NCI-H748 (cell line): ENCODE results near the gene TMEM59.
A peak's percentile ranks its signal among the peaks of the same experiment; 100 is the strongest.
"Not testable (repeated sequence)": the region's sequence is repeated elsewhere in the genome, so short reads cannot be mapped to it uniquely, and the experiment has no call there.

Source experiments
- DNase-seq: peaks from one replicate; lab custom pipeline; 2025; ENCODE audit not compliant: unreplicated experiment; lab: John Stamatoyannopoulos, UW

TMEM59 gene, protein sequence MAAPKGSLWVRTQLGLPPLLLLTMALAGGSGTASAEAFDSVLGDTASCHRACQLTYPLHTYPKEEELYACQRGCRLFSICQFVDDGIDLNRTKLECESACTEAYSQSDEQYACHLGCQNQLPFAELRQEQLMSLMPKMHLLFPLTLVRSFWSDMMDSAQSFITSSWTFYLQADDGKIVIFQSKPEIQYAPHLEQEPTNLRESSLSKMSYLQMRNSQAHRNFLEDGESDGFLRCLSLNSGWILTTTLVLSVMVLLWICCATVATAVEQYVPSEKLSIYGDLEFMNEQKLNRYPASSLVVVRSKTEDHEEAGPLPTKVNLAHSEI

DNA sequence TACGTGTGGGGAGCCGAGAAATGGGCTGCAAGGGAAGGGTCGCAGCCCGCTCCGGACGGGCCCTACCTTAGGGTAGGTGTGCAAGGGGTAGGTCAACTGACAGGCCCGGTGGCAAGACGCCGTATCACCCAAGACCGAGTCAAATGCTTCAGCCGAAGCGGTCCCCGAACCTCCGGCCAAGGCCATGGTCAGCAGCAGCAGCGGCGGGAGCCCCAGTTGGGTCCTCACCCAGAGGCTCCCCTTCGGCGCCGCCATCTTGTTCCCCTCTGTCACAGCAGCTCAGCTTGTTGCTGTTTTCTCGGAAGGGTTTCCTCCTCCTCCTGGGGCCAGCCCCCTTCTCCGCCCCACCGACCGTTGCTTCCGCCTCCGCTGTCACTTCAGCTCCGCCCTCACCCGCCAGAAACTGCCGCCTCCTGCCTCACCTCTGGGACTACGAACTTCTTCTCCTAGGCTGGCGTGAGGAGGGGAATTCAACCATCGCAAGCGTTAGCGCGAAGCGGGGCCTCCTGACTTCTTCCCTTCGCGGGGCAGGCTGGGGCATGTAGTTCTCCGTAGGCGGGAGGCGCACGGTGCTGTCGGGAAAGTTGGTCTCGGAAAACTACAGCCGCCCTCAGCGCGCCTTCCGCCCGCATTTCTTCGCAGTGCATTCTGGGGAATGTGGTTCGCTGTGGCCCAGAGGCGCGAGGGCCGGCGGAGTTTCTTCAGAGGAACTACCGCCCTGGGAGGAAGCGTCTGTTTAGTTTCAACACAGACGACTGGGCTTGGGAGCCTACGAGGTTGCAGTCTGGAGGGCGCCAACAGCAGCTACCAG lies at the start of gene TMEM59, which contains the start of gene TCEANC2:
Gene TMEM59 (minus strand): TSS at position 271 of the 811 bp plus-strand sequence. CDS start 16 bp downstream, at position 255.
Gene TCEANC2 (plus strand): TSS at position 675 of the 811 bp plus-strand sequence. CDS start 815 bp downstream, outside the sequence.
- DNase-seq = peak; percentile 99

DNA sequence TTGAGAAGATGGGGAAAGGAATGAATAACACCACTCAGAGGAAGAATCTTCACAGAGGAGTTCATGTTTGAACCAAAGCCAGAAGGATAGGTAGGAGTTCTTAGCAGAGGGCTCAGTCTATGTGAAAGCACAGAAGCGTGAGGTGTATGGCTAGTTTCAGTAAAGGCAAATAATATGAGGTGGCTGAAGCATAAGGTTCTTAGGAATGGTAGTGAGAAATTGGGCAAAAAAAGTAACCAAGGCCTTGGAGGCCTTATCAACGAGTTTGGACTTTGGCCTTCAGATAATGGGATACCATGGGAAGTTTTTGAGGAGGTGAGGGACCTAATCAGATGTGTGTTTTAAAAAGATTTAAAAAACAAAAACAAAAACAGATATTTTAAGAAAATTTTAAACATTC lies 47.5 kb upstream of the TMEM59 start:
- no peak for DNase-seq

DNA sequence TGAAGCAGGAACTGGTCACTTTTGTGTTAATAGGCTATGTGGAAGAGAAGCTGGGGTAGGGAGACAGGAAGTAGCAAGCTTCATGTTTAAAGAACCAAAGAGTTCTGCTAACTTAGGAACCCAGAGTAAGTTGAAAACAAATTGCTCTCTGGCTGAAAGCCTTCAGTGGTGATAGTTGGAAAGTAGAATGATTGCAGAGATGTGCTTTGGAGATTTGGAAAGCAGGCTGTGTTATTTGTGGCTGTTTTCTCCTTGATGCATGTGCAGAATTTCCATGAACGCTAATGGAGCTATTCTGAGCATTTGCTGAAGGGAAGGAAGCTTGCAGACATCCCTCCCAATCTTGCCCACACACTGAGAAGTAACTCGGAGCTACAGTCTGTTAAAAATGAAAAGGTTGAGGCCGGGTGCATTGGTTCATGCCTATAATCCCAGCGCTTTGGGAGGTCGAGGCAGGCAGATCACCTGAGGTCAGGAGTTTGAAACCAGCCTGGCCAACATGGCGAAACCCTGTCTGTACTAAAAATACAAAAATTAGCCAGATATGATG lies 46.1 kb upstream of the TMEM59 start:
- DNase-seq = no peak

DNA sequence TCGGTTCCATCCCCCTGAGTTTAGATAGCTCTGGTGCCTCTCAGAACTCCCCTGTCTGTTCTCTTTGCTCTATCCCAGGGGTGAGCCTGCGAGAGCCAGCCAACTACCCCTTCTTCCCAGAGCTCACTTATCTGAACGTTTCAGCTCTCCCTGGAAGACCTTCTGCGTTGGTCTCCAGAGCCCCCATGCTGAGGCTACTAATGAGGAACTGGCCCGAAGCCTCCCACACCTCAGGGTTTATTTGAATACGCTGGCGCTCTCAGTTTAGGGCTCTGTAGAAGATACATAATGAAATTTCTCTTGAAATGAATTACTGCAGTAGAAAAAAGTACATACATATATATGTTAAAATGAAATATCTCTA lies 43.9 kb upstream of the TMEM59 start:
- no peak for DNase-seq

DNA sequence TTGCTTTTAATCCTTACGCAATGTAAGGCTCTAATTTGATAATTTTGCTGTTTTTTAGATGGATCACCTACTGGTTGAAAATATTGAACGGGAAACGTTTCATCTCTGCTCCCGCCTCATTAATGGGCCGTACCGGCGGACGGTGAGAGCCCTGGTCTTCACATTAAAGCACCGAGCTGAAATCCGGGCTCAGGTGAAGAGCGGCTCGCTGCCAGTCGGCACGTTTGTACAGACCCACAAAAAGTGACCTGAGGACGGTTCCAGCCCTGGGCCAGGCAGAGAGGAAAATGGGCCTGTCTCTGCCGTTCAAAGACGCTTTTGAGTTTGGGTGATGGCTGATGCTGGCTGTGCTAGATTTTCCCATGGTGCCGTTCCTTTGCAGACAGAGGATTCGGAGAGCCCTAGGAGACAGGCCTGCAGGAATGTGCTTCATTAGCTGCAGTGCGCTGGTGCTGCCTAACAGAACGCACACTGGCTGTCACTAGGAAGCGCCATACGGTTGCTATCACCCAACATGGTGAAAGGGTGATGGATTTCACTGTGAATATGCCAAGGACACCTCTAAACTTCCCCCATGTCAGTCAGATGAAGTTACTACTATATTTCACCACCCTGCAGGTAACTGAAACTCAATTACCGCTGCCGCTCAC lies 43.3 kb upstream of the TMEM59 start:
- no peak for DNase-seq

DNA sequence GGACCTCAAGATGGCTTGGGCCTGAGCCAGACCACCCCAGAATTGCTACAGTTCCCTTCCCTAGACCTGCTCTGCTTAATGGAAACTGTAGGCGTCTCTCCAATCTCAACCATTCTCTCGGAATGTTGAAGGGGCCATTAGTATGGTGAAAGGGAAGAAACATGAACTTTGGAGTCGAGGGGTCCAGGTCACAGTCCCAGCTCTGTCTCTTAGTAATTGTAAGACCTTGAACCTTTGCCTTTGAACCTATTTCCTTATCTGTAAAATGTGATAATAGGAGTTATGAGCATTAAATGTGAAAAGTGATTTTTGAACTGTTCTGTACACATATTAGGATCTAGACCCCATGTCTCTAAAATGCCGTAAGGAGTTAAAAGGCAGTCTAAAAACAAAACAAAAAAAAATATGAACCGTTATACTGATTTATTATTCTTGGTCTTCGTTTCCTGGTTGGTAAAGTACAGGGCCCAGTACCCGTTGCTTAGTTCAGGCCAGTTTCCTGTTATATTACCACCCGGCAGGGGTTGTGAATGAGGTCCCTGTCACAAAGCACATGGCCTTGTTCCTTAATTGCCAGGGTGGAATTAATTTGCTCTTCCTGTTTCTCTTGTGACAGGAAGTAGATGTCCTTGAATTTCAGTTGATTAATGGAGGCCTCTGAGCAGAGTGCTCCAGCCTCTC lies 42.7 kb upstream of the TMEM59 start:
- peak; percentile 64 for DNase-seq

DNA sequence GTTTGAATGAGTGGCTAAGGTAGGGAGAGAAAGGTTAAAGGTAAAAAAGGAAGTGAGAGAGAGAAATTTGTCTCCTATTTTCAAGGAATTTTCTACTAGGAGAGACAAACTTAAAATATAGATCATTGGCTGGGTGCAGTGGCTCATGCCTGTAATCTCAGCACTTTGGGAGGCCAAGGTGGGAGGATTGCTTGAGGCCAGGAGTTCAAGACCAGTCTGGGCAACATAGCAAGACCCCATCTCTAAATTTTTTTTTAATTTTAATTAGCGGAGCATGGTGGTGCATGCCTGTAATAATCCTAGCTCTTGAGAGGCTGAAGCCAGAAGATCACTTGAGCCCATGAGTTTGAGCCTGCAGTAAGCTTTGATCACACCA lies 41.7 kb upstream of the TMEM59 start:
- DNase-seq = not testable (repeated sequence)

DNA sequence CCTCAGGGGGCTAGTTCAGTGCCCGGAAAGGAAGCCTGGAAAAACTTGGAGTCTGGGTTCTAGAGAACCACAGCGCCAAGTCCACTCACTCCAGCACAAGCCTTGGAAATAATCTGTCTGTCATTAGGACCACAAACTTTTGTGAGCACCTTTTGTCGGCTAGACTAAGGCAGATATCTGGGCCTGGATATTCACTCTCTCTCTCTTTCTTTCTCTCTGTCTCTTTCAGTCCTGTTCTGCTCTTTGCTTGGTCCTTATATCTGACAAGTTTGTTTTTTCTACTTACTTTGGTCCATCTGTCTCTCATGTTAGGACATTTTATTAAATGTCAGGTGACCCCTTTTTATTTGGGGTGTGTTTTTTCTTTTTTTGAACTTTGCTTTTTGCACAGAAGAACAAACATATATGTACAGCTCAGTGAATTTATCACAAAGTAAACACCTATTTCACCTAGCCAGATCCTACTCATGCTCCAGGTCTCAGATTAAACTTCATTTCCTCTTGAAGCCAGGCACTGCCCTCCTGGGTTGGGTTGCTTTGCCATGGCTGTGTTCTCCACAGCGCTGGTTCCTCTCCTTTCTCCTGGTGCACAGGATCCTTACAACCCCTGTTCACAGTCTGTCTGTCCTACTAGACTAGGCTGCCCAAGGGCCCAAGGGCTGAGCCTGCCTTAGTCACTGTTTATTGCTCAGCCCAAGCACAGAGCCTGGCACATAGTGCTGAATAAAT lies 41.2 kb upstream of the TMEM59 start:
- DNase-seq = no peak

DNA sequence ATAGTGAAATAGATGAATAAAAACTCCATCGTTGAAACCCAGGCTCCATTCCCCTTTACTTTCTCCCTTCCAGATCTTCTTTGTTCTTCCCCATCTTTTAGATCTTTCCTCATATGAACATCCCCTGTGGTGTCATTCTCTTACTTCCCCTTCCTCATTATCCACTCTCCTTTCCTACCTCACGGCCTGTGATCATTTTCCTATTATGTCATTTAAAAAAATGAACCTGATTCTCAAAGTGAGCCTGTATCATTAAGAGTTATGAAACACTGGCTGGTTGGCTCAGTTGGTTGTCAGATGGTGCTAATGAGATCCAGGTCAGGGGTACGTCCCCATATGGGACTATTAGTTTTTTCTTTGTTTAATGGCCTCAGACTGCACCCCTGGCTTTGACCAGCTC lies 38.7 kb upstream of the TMEM59 start:
- DNase-seq = no peak

DNA sequence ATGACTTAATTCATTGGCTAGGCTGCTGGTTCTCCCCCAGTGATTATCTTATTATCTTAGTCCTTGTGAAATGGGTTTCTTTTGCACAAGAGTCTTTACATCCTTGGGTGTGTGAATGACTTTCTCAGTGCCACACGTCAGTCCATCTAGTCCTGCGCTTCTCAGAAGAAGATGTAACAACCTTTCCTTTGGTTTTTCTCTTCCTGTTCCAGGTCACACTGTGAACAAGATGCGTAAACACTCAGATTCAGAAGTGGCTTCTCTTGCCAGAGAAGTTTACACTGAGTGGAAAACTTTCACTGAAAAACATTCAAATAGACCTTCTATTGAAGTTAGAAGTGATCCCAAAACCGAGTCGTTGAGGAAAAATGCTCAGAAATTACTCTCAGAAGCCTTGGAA lies 35.4 kb upstream of the TMEM59 start:
- DNase-seq = no peak

DNA sequence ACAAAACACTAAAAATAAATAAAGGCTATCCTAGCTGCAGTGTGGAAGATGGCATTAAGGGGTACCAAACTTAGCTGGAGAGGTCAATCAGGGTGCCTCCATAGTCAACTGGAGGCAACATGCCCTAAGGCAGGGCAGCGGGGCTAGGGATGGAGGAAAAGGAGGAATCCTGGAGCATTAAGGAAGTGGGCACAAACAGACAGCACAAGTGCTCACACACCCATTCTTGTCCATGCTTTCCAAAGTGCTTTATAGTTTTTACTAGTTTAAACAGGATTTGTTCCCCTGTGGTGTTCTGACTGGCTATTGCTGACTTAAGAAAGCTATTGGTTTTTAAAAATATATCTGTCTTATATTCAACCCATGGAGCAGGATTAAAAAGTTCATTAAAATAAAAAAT lies 33.8 kb upstream of the TMEM59 start:
- no peak for DNase-seq

DNA sequence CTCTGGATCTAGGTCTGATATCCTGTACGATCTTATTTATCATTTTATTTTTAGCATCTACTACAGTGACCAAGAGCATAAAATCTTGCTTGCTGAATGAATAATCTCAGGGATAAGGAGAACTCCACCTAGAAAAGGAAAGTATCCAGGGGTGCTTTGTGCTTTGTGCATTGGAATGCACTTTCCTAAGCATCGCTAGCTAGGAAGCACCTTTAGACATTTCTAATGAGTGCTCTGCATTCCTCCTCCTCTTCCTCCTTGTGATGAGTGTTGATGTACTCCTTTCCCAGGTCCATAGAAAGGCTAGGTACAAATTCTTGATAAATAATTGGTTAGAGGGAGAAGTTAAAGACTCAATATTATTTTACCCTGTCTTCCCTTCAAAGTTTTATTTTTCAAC lies 31.8 kb upstream of the TMEM59 start:
- DNase-seq = no peak

DNA sequence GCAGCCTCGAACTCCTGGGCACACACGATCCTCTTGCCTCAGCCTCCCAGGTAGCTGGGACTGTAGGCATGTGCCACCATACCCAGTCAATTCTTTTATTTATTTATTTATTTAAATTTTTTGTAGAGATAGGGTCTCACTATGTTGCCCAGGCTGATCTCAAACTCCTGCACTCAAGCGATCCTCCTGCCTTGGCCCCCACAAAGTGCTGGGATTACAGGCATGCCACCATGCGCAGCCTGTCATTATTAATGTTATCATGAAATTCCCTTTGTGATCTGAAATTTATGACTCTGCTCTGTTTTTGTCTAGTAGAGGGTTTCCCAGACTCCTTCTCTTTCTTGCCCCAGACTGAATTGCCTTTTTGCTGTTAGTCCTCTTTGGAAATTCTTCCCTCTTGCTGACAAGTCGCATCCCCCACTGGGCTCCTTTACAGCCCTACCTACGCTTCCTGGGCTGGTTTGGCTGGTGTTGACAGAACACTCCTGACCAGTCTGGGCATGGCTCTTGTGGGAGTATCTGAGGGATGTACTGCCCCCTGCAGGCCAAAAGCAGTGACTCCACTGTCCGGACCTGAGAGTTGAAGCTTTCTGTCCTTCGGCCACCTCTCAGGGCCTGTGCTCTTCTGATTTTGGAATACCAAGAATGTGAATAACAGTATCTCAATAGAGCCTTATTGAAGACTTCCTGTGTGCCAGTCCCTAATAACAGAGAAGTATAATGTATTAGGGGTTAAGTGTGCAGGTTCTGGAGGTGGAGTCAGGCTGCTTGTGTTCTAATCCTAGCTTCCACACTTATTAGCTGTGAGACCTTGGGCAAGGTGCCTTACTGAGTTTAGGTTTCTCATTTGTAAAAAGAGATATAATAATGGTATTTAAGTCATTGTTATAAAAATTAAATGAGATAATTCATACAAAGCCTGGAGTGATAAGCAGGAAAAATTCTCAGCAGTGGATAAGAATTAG lies 28.6 kb upstream of the TMEM59 start:
- peak; percentile 79 for DNase-seq

DNA sequence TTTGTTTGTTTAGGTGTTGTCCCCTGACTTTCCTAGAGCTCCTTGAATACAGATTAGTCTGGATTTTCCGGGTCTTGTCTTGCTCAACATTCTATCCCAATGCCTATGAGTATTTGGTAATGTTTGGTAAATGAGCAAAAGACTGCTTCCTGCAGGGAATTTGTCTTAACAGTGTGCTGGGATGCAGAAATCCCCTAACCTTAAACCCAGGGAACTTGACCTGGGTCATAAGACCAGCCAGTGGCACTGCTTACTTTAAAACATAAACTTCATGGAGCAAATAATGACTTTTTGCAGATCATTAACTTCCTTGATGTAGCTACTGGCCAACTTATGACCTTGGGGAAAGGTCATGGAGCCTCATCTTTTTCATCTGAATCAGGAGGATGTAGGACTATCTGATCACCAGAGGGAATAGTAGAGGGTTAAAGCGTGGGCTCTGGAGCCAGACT lies 27.6 kb upstream of the TMEM59 start:
- no peak for DNase-seq

DNA sequence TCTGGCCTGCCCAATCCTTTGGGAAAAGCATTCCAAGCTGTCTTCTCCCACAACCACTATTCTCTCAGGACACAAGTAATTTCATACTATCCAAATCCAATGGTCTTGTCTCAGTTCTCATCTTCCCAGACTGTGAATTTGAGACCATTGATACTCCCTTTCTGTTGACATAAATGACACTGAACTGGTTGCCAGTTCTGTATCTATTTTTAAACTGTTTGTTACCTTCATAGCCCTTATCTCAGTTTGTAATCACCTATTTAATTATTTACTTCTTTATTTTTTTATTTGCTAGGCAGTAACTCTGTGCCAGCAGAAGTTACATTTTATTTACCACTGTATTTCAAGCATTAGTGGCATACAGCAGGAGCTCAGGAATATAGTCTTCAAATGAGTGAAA lies 24.4 kb upstream of the TMEM59 start:
- no peak for DNase-seq

DNA sequence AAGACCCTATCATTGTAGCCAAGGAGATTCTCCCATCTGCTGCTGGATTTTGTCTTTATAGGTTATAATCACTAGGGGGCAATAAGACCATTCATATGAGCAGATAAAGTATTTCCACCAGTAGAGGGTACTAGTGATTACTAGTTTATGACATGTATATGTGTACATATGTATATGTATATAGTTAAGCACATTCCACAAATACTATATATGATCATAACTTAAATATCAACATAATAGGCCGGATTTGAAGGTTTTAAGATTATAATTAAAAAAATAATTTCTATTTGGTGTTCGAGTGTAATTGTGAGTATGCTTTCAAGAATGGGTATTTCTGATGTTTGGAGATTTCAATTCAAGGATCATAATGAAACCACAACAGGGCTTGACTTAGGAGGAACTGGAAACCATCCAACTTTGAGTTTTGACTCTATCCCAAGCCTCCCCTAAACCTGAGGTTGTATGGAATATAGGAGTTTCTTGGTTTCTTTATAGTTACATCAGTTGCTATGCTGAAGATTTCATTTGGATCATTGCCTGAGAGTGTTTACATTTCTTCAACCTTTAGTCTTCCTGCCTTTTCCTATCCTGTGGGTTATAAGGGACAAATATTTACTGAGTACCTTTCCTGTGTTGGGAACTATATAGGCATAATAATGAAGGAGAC lies 17.3 kb upstream of the TMEM59 start:
- peak; percentile 66 for DNase-seq

DNA sequence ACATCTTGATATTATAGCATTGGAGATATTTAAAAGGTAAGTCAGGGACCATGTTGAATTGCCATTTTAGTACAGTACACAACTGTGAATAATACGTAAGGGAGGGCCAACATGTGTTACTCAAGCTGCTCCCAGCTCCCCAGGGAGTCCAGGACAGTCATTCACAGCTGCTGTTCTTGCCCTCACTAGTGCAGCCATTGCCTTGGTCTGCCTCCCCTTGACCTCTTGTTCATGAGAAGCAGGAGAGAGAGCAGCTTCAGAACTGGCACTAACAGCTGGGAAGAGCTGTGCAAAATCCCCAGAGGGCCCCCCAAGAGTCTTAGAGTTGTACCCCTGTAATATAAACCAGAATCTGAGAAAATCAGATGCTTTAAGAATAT lies 16.8 kb upstream of the TMEM59 start:
- DNase-seq = peak; percentile 26

DNA sequence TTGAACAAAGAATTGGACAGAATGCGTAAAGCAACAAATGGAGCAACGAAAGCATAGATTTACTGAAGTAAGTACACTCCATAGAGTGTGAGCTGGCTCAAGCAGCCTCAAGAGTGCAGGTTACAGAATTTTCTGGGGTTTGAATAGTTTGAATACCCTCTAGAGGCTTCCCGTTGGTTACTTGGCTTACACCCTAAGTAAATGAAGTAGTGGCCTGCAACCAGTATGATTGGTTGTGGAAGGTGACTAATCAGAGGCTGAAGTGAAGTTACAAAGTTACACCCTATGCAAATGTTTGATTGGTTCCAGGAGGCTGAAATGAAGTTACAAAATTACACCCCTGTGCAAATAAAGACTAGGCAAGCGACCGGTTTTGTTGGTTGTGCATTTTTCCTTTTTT lies 11.3 kb upstream of the TMEM59 start:
- no peak for DNase-seq

DNA sequence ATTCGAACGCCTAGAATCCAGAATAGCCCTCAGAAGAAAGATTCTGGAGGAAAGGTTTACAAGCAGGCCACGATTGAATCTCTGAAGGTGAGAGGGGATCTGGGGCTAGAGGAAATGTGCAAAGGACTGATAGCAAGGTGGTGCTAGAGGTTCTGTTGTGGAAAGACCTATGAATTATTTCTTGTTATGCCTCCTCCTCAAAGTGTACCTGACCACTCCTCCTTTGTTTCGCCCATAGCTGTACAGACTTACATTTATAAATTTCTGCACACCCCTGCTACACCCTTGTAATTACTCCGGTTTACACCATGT lies 1.4 kb upstream of the TMEM59 start:
- DNase-seq = peak; percentile 12
